SK-N-SH (cell line): ENCODE results near the gene CLDN5. TPM values are rescaled to one million over a fixed set of nuclear protein-coding genes. Genes with fewer than 3 reads are reported as not detected.

Experiments used
- CTCF ChIA-PET: fragments of 300-600, 350-600 bp; formaldehyde crosslinking; extraction: SDS; loops from one replicate; lab custom pipeline; 2021; lab: Yijun Ruan, JAX
- POLR2A ChIA-PET: fragments of 350-600 bp; sonication (Branson Sonifier 250); formaldehyde crosslinking; extraction: SDS; loops from one replicate; lab custom pipeline; 2020; ENCODE audit warnings: antibody characterized with exemption, inconsistent platforms; lab: Yijun Ruan, JAX
- DNase-seq: peaks from one replicate; pipeline ENCODE4 v3.0.0; 2012
- H2AFZ ChIP-seq: fragments of 200-600 bp; sonication (generic); 2 replicates; pipeline ENCODE4 v1.8.1; 2016; ENCODE audit warnings: antibody characterized with exemption, mild to moderate bottlenecking, low read depth
- H3F3A ChIP-seq: fragments of 200-600 bp; sonication (generic); replicated peaks from 2 replicates; pipeline ENCODE3; 2016; ENCODE audit warnings: antibody characterized with exemption, mild to moderate bottlenecking; ENCODE audit not compliant: insufficient read depth
- H3K27ac ChIP-seq, 2 experiments: fragments of 200-500 bp in 1 of 2; fragments of 200-600 bp in 1 of 2; sonication (Bioruptor generic) in 1 of 2; sonication (generic), shearing (Covaris generic) in 1 of 2; 2 replicates each; pipeline versions ENCODE4 v1.5.1 to v1.6.1; 2014 to 2016; ENCODE audit warnings: low read depth in 2 of 2, inconsistent platforms in 1 of 2, low read length in 1 of 2, mild to moderate bottlenecking in 1 of 2, mixed read lengths in 1 of 2
- H3K27me3 ChIP-seq: fragments of 200-600 bp; sonication (generic), shearing (Covaris generic); 2 replicates; pipeline ENCODE4 v1.6.1; 2016; ENCODE audit warnings: mixed run types; ENCODE audit not compliant: insufficient read depth
- H3K36me3 ChIP-seq, 2 experiments: fragments of 200-500 bp in 1 of 2; fragments of 200-600 bp in 1 of 2; sonication (Bioruptor generic) in 1 of 2; sonication (generic) in 1 of 2; replicated peaks in 1 of 2; 2 replicates each; pipeline versions ENCODE3 to v1.5.1; 2014 to 2016; ENCODE audit warnings: low read length in 1 of 2, mild to moderate bottlenecking in 1 of 2; ENCODE audit not compliant: insufficient read depth in 2 of 2, control insufficient read depth in 1 of 2
- H3K4me1 ChIP-seq, 2 experiments: fragments of 200-500 bp in 1 of 2; fragments of 200-600 bp in 1 of 2; sonication (Bioruptor generic) in 1 of 2; sonication (generic), shearing (Covaris generic) in 1 of 2; 2 replicates each; pipeline versions ENCODE4 v1.5.1 to v1.6.1; 2014 to 2016; ENCODE audit warnings: low read depth in 1 of 2, low read length in 1 of 2, mixed run types in 1 of 2; ENCODE audit not compliant: insufficient read depth in 2 of 2, control insufficient read depth in 1 of 2
- H3K4me2 ChIP-seq: fragments of 200-600 bp; sonication (generic), shearing (Covaris generic); 2 replicates; pipeline ENCODE4 v1.6.1; 2017; ENCODE audit warnings: mixed run types
- H3K4me3 ChIP-seq, 2 experiments: fragments of 200-500 bp in 1 of 2; fragments of 200-600 bp in 1 of 2; sonication (Bioruptor generic) in 1 of 2; sonication (generic), shearing (Covaris generic) in 1 of 2; 2 replicates each; pipeline versions ENCODE4 v1.5.1 to v1.8.1; 2014 to 2016; ENCODE audit warnings: low read depth in 2 of 2, inconsistent platforms in 1 of 2, low read length in 1 of 2, mild to moderate bottlenecking in 1 of 2, mixed read lengths in 1 of 2, moderate library complexity in 1 of 2
- H3K79me2 ChIP-seq: fragments of 200-600 bp; sonication (generic); 2 replicates; pipeline ENCODE4 v1.8.1; 2017; ENCODE audit warnings: mild to moderate bottlenecking; ENCODE audit not compliant: insufficient read depth
- H3K9ac ChIP-seq: fragments of 200-600 bp; sonication (generic); 2 replicates; pipeline ENCODE4 v1.6.1; 2017; ENCODE audit warnings: mixed run types
- H3K9me2 ChIP-seq: fragments of 200-600 bp; sonication (generic); 2 replicates; pipeline ENCODE4 v1.6.1; 2017; ENCODE audit warnings: mixed run types
- H3K9me3 ChIP-seq: fragments of 200-600 bp; sonication (generic); 2 replicates; pipeline ENCODE4 v1.6.1; 2017; ENCODE audit warnings: mixed run types, mild to moderate bottlenecking, moderate library complexity
- H4K20me1 ChIP-seq: fragments of 200-600 bp; sonication (generic); 2 replicates; pipeline ENCODE4 v1.6.1; 2017; ENCODE audit warnings: mild to moderate bottlenecking, mixed run types; ENCODE audit not compliant: insufficient read depth
- CHD2 ChIP-seq: fragments of 150-350 bp; IDR thresholded peaks from 2 replicates; pipeline ENCODE4 v1.6.1; 2018; ENCODE audit warnings: low read length; ENCODE audit not compliant: partially characterized antibody
- CTCF ChIP-seq: fragments of 200-600 bp; sonication (generic); IDR thresholded peaks from 2 replicates; pipeline ENCODE4 v1.6.1; 2017; ENCODE audit warnings: antibody characterized with exemption, mild to moderate bottlenecking, moderate library complexity
- EP300 ChIP-seq, 2 experiments: IDR thresholded peaks; 2 replicates each; pipeline versions ENCODE4 v1.4.0 to v1.6.1; 2012; ENCODE audit warnings: borderline replicate concordance in 1 of 2, low read depth in 1 of 2, low read length in 1 of 2
- GABPA ChIP-seq: IDR thresholded peaks from 2 replicates; pipeline ENCODE4 v1.4.0; 2012; ENCODE audit warnings: low read depth, mild to moderate bottlenecking
- MEF2A ChIP-seq: IDR thresholded peaks from 2 replicates; pipeline ENCODE4 v1.4.0; 2012; ENCODE audit warnings: low read depth, borderline replicate concordance
- MXI1 ChIP-seq: IDR thresholded peaks from 2 replicates; pipeline ENCODE4 v1.6.1; 2012; ENCODE audit warnings: mild to moderate bottlenecking, low read depth, low read length, improper control_type of control experiment
- RAD21 ChIP-seq: IDR thresholded peaks from 2 replicates; pipeline ENCODE4 v1.6.1; 2012; ENCODE audit warnings: mild to moderate bottlenecking, low read length
- RCOR1 ChIP-seq: fragments of 150-350 bp; IDR thresholded peaks from 2 replicates; pipeline ENCODE4 v1.6.1; 2017; ENCODE audit warnings: antibody characterized with exemption, low read length
- RXRA ChIP-seq: IDR thresholded peaks from 2 replicates; pipeline ENCODE4 v1.4.0; 2012; ENCODE audit warnings: low read depth, mild to moderate bottlenecking, borderline replicate concordance
- USF1 ChIP-seq: IDR thresholded peaks from 2 replicates; pipeline ENCODE4 v1.4.0; 2012; ENCODE audit warnings: low read depth, borderline replicate concordance
- WGBS: methylation state at CpG from one replicate; pipeline ENCODE4 v1.1.6; 2017; ENCODE audit warnings: low lambda C conversion rate; 5-methylcytosine and 5-hydroxymethylcytosine counted together
- polyA plus RNA-seq, 3 experiments: library from polyadenylated mRNA; depleted of rRNA; stranded (reverse); fragments of >200 nt; gene quantifications; 2 replicates each; pipeline ENCODE4 v1.2.3, GENCODE V29; 2012

Gene CLDN5
- polyA plus RNA-seq, 1 of the 3 experiments (the other 2 are of a cell fraction) = not detected

GRCh38 chr22:19555651-19556050 lies 31.4 kb upstream of the CLDN5 start:
- H3K4me1 ChIP-seq = no peaks in the 10 kb centered on the region; a peak in 1 of 4 replicates
- H3K9ac ChIP-seq = no peak overlapping the region
- H3K79me2 ChIP-seq = no peaks in the 10 kb centered on the region
- no peak overlapping the region for H3K27ac ChIP-seq
- CTCF ChIA-PET = interaction anchor here (1.3 to 1.7 kb wide), 2 partner anchors 60 to 75 kb away, joined by 3 to 4 read pairs; no protein-coding TSS in a partner anchor
- H3K9me3 ChIP-seq = no peaks in the 10 kb centered on the region
- no peak overlapping the region for H2AFZ ChIP-seq
- H3K27me3 ChIP-seq = no peaks in the 10 kb centered on the region; the same call in 1 of the 2 replicates
- H3K9me2 ChIP-seq = no peaks in the 10 kb centered on the region
- H3K4me3 ChIP-seq = no peak overlapping the region
- no peaks in the 10 kb centered on the region for H3F3A ChIP-seq
- no peak for DNase-seq
- no peak overlapping the region for H3K4me2 ChIP-seq
- H4K20me1 ChIP-seq = no peaks in the 10 kb centered on the region
- H3K36me3 ChIP-seq = no peaks in the 10 kb centered on the region
- TF ChIP-seq RXRA = no peak
- POLR2A ChIA-PET = no interaction called here
- WGBS = 42% methylated on average over 6 of the region's 6 CpGs

- no peak for TF ChIP-seq CHD2
- no peak for TF ChIP-seq EP300 (IDR thresholded peaks at IDR 0.05; ENCODE audit: borderline replicate concordance in 1 of 2, low read depth in 1 of 2, low read length in 1 of 2)
- no peak for TF ChIP-seq RCOR1
- no peak for TF ChIP-seq MXI1
- TF ChIP-seq CTCF = 0 out of 2 replicates have a peak, but pooled peaks have one; percentile 7
- TF ChIP-seq MEF2A = no peak
- no peak for TF ChIP-seq GABPA
- no peak for TF ChIP-seq RAD21
- no peak for TF ChIP-seq USF1
- TF ChIP-seq, all 33 proteins: peak for 1
- Histone ChIP-seq H3K79me2 (no peaks in the 10 kb centered on the region), H3K4me2 (no peak overlapping the region), H3K4me3 (no peak overlapping the region), H3K4me1 (no peaks in the 10 kb centered on the region; a peak in 1 of 4 replicates), H3K9me2 (no peaks in the 10 kb centered on the region), H3K27ac (no peak overlapping the region), H3K36me3 (no peaks in the 10 kb centered on the region), H3F3A (no peaks in the 10 kb centered on the region), H3K27me3 (no peaks in the 10 kb centered on the region; the same call in 1 of the 2 replicates), H3K9ac (no peak overlapping the region), H4K20me1 (no peaks in the 10 kb centered on the region), H2AFZ (no peak overlapping the region), H3K9me3 (no peaks in the 10 kb centered on the region)
- CTCF ChIA-PET = interaction anchor here (1.3 to 1.7 kb wide), 2 partner anchors 59 to 75 kb away, joined by 3 to 4 read pairs; no protein-coding TSS in a partner anchor
- 68% methylated on average over 12 of the region's 12 CpGs for WGBS
- POLR2A ChIA-PET = no interaction called here
- DNase-seq = peak; percentile 40
Observed at GRCh38 chr22:19554834-19555404, 30.7 kb upstream of the CLDN5 start.
